NCI-H1694 treated with DMSO at 0.1 percent for 48 hours (cell line): Measurements from ENCODE around the gene TRAK1.

Experiments used
- DNase-seq: peaks from one replicate; lab custom pipeline; 2025; lab: John Stamatoyannopoulos, UW

The TRAK1 gene

GRCh38 chr3:42177801-42178150 lies 86.6 kb downstream of the TRAK1 start:
- DNase-seq = no peak

- DNase-seq = no peak
These were observed 88.1 kb downstream of the TRAK1 start for GRCh38 chr3:42179110-42179725.

- no peak for DNase-seq
These were observed 89.7 kb downstream of the TRAK1 start for GRCh38 chr3:42180901-42181300.

- no peak for DNase-seq
These were observed 91.4 kb downstream of the TRAK1 start for GRCh38 chr3:42182555-42182954.

GRCh38 chr3:42183991-42184632 lies 93.0 kb downstream of the TRAK1 start:
- no peak for DNase-seq

- DNase-seq = no peak
These were observed 93.7 kb downstream of the TRAK1 start for GRCh38 chr3:42184651-42185443.

GRCh38 chr3:42187936-42188335 lies 96.8 kb downstream of the TRAK1 start:
- DNase-seq = no peak

- DNase-seq = no peak
These were observed 97.2 kb downstream of the TRAK1 start for GRCh38 chr3:42188376-42188775.

- no peak for DNase-seq
These were observed 97.9 kb downstream of the TRAK1 start for GRCh38 chr3:42189001-42189460.

GRCh38 chr3:42189736-42190135 lies 98.6 kb downstream of the TRAK1 start:
- DNase-seq = no peak

GRCh38 chr3:42190701-42191442 lies 99.7 kb downstream of the TRAK1 start:
- DNase-seq = peak; percentile 2

- DNase-seq = no peak
These were observed 100.2 kb downstream of the TRAK1 start for GRCh38 chr3:42191443-42191747.

- no peak for DNase-seq
These were observed 101.4 kb downstream of the TRAK1 start for GRCh38 chr3:42192334-42193200.

- DNase-seq = no peak
These were observed 103.9 kb downstream of the TRAK1 start for GRCh38 chr3:42194943-42195510.

- no peak for DNase-seq
These were observed 104.7 kb downstream of the TRAK1 start for GRCh38 chr3:42195879-42196330.

GRCh38 chr3:42198709-42199108 lies 107.6 kb downstream of the TRAK1 start:
- DNase-seq = no peak

- no peak for DNase-seq
These were observed 111.2 kb downstream of the TRAK1 start for GRCh38 chr3:42202217-42202865.

GRCh38 chr3:42204867-42205599 lies 113.9 kb downstream of the TRAK1 start:
- DNase-seq = no peak

- DNase-seq = no peak
These were observed 114.8 kb downstream of the TRAK1 start for GRCh38 chr3:42205800-42206514.
